NCI-H446 (cell line): ENCODE measurements around the gene RFTN2.
A peak's percentile ranks its signal among the peaks of the same experiment; 100 is the strongest.
"Not testable (repeated sequence)": the region's sequence is repeated elsewhere in the genome, so short reads cannot be mapped to it uniquely, and the experiment has no call there.

Source experiments
- DNase-seq, 2 experiments: peaks; one replicate each; lab custom pipeline; 2025; lab: John Stamatoyannopoulos, UW

Gene RFTN2

GRCh38 chr2:197604117-197604860, 71.1 kb downstream of the RFTN2 start:
- no peak for DNase-seq

GRCh38 chr2:197601726-197602125, 73.7 kb downstream of the RFTN2 start:
- DNase-seq, result no peak

GRCh38 chr2:197600306-197600705, 75.1 kb downstream of the RFTN2 start:
- DNase-seq, result no peak

- DNase-seq, result peak in 1 of 2 experiments; percentile 12
Observed at GRCh38 chr2:197599285-197599965, 76.0 kb downstream of the RFTN2 start.

- DNase-seq, result no peak
Observed at GRCh38 chr2:197598450-197598849, 76.9 kb downstream of the RFTN2 start.

GRCh38 chr2:197597166-197597565, 78.2 kb downstream of the RFTN2 start:
- DNase-seq, result no peak

GRCh38 chr2:197596766-197597165, 78.6 kb downstream of the RFTN2 start:
- DNase-seq, result no peak

GRCh38 chr2:197591339-197592072, 83.9 kb downstream of the RFTN2 start:
- no peak for DNase-seq

- not testable (repeated sequence) for DNase-seq
Observed at GRCh38 chr2:197587255-197587654, 88.1 kb downstream of the RFTN2 start.

GRCh38 chr2:197580166-197580565, 95.2 kb downstream of the RFTN2 start:
- DNase-seq, result not testable (repeated sequence)

GRCh38 chr2:197578294-197578693, 97.1 kb downstream of the RFTN2 start:
- DNase-seq, result not testable (repeated sequence)

- DNase-seq, result no peak
Observed at GRCh38 chr2:197577446-197577845, 97.9 kb downstream of the RFTN2 start.

- DNase-seq, result no peak
Observed at GRCh38 chr2:197576631-197577030, 98.8 kb downstream of the RFTN2 start.

GRCh38 chr2:197575987-197576386, 99.4 kb downstream of the RFTN2 start:
- DNase-seq, result no peak

- DNase-seq, result no peak
Observed at GRCh38 chr2:197573608-197574007, 101.8 kb downstream of the RFTN2 start.

GRCh38 chr2:197571627-197572271, 103.6 kb downstream of the RFTN2 start:
- no peak for DNase-seq

GRCh38 chr2:197560146-197560665, 115.2 kb downstream of the RFTN2 start:
- no peak for DNase-seq

GRCh38 chr2:197559681-197560080, 115.7 kb downstream of the RFTN2 start:
- no peak for DNase-seq

GRCh38 chr2:197558393-197558792, 117.0 kb downstream of the RFTN2 start:
- DNase-seq, result no peak

GRCh38 chr2:197556456-197556855, 118.9 kb downstream of the RFTN2 start:
- no peak for DNase-seq

- no peak for DNase-seq
Observed at GRCh38 chr2:197555467-197555866, 119.9 kb downstream of the RFTN2 start.

GRCh38 chr2:197551260-197551659, 124.1 kb downstream of the RFTN2 start:
- not testable (repeated sequence) for DNase-seq
